ENCODE measurements around the gene NTRK3.

GRCh38 chr15:88029696-88030095, 226.8 kb downstream of the NTRK3 start:
- TF ChIP-seq CTCF (IDR thresholded peaks at IDR 0.05 in 8 of 11, conservative IDR thresholded peaks at IDR 0.05 in 3 of 11) = no peak
- no peak for TF ChIP-seq POLR2A (IDR thresholded peaks at IDR 0.05)
